Activated T-helper 2 cell treated with anti-CD3 and anti-CD28 coated beads, Interferon-gamma antibody, Interleukin-2, Interleukin-4, amounts not matched to agents 10 μg/mL and 5 μg/mL and 100 μg/mL, durations not matched to agents 14 hours and 24 hours and 36 hours (primary cell): ENCODE results near the gene SLC26A4. TPM values are rescaled to one million over a fixed set of nuclear protein-coding genes. Genes with fewer than 3 reads are reported as not detected.

Experiments used
- DNase-seq: peaks from one replicate; pipeline ENCODE4 v3.0.0; 2021; ENCODE audit warnings: low spot score
- H3K27ac Mint-ChIP-seq: one replicate; pipeline ENCODE4 v1.8.0; 2021; ENCODE audit warnings: mixed read lengths
- H3K27me3 Mint-ChIP-seq: one replicate; pipeline ENCODE4 v1.8.0; 2021; ENCODE audit warnings: low read depth, mixed read lengths
- H3K36me3 Mint-ChIP-seq: one replicate; pipeline ENCODE4 v1.8.0; 2021; ENCODE audit warnings: low read depth, mixed read lengths
- H3K4me1 Mint-ChIP-seq: one replicate; pipeline ENCODE4 v1.8.0; 2021; ENCODE audit warnings: low read depth, mixed read lengths
- H3K4me3 Mint-ChIP-seq: one replicate; pipeline ENCODE4 v1.8.0; 2021; ENCODE audit warnings: low read depth, mild to moderate bottlenecking, moderate library complexity, mixed read lengths
- H3K9me3 Mint-ChIP-seq: one replicate; pipeline ENCODE4 v1.8.0; 2021; ENCODE audit warnings: mixed read lengths
- intact Hi-C: fragments of 100-400 bp; cut with micrococcal nuclease; formaldehyde crosslinking; loops from one replicate; pipeline ENCODE4 v1.15.1; 2023
- total RNA-seq: library from RNA; stranded (reverse); gene quantifications from 2 replicates; pipeline ENCODE4 v1.2.3, GENCODE V29; 2022

The SLC26A4 gene
- total RNA-seq, 1 donor from 2014 or later = 3.6 TPM

DNA sequence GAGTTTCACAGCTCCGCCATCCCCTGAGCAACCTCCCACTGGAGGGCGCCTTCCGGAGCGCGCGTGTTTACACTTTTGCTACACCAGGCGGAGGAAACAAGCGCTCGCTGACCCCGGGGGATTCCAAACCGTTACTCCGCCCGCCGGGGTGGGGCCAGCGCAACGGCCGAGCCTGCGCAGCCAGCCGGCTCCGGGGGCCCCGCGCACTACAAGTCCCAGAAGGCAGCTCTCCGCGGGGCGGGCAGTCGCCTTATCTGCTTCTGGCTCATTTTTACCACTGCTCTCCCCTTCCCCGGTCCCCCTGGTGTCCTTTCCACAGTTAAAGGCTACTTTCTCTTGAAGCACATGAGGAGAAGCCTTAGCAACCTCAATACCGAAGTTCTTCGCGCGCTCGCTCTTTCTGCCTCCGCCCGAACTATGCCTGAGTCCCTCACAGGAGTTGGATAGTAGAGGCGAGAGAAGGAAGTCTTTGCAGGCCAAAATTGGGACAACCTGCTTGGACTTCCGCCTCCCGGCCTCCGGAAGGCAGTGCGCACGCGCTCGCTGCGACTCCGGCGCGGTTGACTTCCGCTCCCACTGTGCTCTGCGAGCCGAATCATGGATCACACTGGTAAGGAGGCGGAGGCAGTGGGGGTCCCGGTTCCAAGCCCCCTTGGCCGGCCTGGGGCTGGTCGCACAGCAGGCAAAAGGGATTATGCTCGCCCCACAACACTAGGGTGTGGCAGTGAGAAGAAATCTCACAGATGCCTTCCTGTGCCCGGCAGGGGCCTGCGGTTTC, 83.1 kb downstream of the SLC26A4 start, which contains the start of gene CBLL1:
Gene CBLL1, plus strand, starts transcription at position 576 of the 778 bp plus-strand sequence. Its CDS starts 22 bp downstream, at position 598.
- no peaks in the 10 kb centered on the region for H3K9me3 Mint-ChIP-seq
- peak within 1 kb of the TSS; percentile 100 for H3K27ac Mint-ChIP-seq
- H3K4me3 Mint-ChIP-seq = peak within 1 kb of the TSS; percentile 96
- H3K36me3 Mint-ChIP-seq = peaks cover 20% of the 10 kb centered on the region
- peaks cover 4% of the 10 kb centered on the region for H3K27me3 Mint-ChIP-seq
- peak; percentile 98 for DNase-seq
- intact Hi-C loops = loop anchor here (1.0 to 5.0 kb wide), 8 partner anchors 72 to 575 kb away; partner anchors contain the start of genes BCAP29, COG5, DLD and DUS4L
- H3K4me1 Mint-ChIP-seq = peaks cover 33% of the 10 kb centered on the region

DNA sequence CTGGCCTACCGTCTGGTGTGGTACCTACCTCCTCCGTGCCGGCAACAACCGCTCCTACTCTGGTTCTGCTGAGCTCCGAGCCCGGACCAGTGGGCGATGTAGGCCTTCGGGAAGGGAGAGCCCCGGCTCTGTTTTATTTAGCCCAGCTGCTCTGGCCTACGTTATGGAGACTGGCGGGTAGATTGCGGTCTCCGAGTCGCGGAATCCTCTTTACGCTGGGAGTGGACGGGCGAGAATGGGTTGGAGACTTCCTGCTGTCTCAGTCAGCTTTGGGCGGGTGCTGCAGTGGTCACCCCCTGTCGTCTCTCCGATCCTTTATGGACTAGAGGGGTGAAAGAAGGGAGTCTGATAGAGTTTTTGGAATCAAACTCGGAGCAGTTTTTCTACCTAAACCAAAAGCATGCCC, 83.7 kb downstream of the SLC26A4 start:
- H3K9me3 Mint-ChIP-seq = no peaks in the 10 kb centered on the region
- intact Hi-C loops = loop anchor here (1.0 to 5.0 kb wide), 3 partner anchors 162 to 576 kb away; partner anchors contain the start of genes BCAP29, COG5 and DUS4L
- no peak for DNase-seq
- H3K27me3 Mint-ChIP-seq = peaks cover 3% of the 10 kb centered on the region
- peaks cover 33% of the 10 kb centered on the region for H3K4me1 Mint-ChIP-seq
- peak overlapping the region; percentile 96 for H3K4me3 Mint-ChIP-seq
- peaks cover 24% of the 10 kb centered on the region for H3K36me3 Mint-ChIP-seq
- peak overlapping the region; percentile 100 for H3K27ac Mint-ChIP-seq

DNA sequence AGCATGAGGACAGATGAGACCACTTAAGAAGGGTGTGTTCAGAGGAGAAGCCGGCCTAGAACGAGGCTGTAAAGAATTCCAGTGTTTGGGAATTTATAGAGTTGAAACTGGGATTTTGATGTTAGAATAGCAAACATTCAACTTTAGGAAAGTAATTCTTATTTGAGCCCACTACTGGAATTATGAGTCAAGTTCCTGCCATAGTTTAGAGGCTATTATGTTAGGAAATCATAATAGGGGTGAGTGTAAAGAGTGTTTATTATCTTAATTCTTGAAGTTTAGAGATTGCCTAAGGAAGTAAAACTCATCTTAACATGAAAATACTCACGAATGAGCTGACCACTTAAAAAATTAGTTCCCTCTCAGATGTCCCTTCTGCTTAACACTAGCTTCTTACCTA, 85.4 kb downstream of the SLC26A4 start:
- no peak for DNase-seq
- H3K36me3 Mint-ChIP-seq = peaks cover 34% of the 10 kb centered on the region
- H3K27me3 Mint-ChIP-seq = no peaks in the 10 kb centered on the region
- peak overlapping the region; percentile 96 for H3K4me3 Mint-ChIP-seq
- no peaks in the 10 kb centered on the region for H3K9me3 Mint-ChIP-seq
- intact Hi-C loops = no loop called here
- H3K27ac Mint-ChIP-seq = no peak overlapping the region
- peaks cover 33% of the 10 kb centered on the region for H3K4me1 Mint-ChIP-seq

DNA sequence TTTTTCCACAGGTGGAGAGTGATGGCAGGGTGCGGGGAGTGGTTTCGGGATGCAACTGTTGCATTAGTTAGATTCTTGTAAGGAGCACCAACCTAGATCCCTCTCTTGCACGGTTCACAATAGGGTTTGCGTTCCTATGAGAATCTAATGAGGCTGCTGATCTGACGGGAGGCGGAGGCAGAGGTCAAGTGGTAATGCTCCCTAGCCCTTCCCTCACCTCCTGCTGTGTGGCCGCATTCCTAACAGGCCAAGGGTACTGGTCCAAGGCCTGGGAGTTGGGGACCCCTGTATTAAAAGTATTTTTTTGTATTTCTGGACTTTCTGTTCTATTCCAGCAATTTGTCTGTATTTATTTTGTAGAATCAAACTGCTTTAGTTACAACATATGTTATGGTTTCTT, 90.5 kb downstream of the SLC26A4 start:
- DNase-seq = no peak
- Mint-ChIP-seq H3K4me3 (no peak overlapping the region), H3K9me3 (no peaks in the 10 kb centered on the region), H3K27me3 (no peaks in the 10 kb centered on the region), H3K36me3 (peaks cover 64% of the 10 kb centered on the region), H3K4me1 (peaks cover 18% of the 10 kb centered on the region), H3K27ac (no peak overlapping the region)
- intact Hi-C loops = no loop called here

DNA sequence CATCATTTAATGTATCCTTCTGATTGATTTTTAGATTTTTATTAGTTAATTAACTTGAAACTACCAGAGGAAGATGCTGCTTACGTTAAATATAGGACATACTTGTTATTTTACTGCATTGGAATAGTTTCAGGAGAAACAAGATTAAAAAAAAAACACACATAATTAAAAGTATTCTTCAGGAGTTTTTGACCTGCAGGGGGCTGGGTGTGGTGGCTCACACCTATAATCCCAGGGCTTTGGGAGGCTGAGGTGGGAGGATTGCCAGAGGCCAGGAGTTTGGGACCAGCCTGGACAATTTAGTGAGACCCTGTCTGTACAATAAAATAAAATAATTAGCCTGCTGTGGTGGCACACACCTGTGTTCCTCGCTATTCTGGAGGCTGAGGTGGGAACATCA, 94.0 kb downstream of the SLC26A4 start:
- DNase-seq = no peak
- intact Hi-C loops = no loop called here
- Mint-ChIP-seq H3K27ac (no peak overlapping the region), H3K27me3 (no peaks in the 10 kb centered on the region), H3K4me3 (no peak overlapping the region), H3K36me3 (peaks cover 75% of the 10 kb centered on the region), H3K9me3 (no peaks in the 10 kb centered on the region), H3K4me1 (peaks cover 8% of the 10 kb centered on the region)

DNA sequence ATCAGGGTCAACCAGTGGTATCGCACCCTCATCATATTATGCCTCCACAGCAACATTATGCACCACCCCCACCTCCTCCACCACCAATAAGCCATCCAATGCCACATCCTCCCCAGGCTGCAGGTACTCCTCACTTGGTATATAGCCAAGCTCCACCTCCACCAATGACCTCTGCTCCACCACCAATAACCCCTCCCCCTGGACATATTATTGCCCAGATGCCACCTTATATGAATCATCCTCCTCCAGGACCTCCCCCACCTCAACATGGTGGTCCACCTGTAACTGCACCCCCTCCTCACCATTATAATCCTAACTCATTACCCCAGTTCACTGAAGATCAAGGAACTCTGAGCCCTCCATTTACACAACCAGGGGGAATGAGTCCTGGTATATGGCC, 98.0 kb downstream of the SLC26A4 start:
- no peak overlapping the region for H3K4me3 Mint-ChIP-seq
- H3K27me3 Mint-ChIP-seq = no peaks in the 10 kb centered on the region
- no peak overlapping the region for H3K27ac Mint-ChIP-seq
- H3K9me3 Mint-ChIP-seq = no peaks in the 10 kb centered on the region
- peaks cover 3% of the 10 kb centered on the region for H3K4me1 Mint-ChIP-seq
- DNase-seq = no peak
- H3K36me3 Mint-ChIP-seq = peaks cover 58% of the 10 kb centered on the region
- intact Hi-C loops = no loop called here

DNA sequence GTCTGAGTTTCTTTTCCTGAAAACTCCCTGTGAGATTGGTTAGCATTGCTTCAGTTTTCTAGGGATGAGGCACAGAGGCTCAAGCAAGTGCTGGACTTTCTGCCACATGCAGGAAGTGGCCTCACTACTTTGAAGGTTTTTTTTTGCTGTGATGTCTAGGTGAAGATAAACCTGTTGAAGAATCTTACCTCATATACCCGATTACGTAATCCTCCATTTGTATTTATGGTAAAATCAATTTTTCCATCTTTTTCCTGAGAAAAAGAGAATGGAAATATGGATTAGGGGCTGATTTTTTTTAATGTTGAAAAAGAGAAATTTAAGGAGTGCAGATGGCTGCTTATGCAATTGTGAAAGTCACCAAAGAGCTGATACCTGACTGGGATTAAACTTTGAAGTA, 106.8 kb downstream of the SLC26A4 start:
- no peak overlapping the region for H3K27ac Mint-ChIP-seq
- H3K36me3 Mint-ChIP-seq = no peaks in the 10 kb centered on the region
- H3K4me1 Mint-ChIP-seq = peaks cover 13% of the 10 kb centered on the region
- H3K4me3 Mint-ChIP-seq = no peak overlapping the region
- H3K27me3 Mint-ChIP-seq = no peaks in the 10 kb centered on the region
- intact Hi-C loops = no loop called here
- DNase-seq = no peak
- no peaks in the 10 kb centered on the region for H3K9me3 Mint-ChIP-seq

Other genes with a start within 250 kb of the SLC26A4 start
- not detected in 2 replicates for gene GPR22, start 190.8 kb upstream of the SLC26A4 start, total RNA-seq
- gene COG5, start 96.9 kb upstream of the SLC26A4 start, total RNA-seq = 35.2 and 36.0 TPM in 2 replicates
- 10.8 and 12.8 TPM in 2 replicates for gene DUS4L, start 96.9 kb upstream of the SLC26A4 start, total RNA-seq
- 46.6 and 52.0 TPM in 2 replicates for gene BCAP29, start 80.6 kb upstream of the SLC26A4 start, total RNA-seq
- gene CBLL1, start 83.3 kb downstream of the SLC26A4 start, total RNA-seq = 39.1 and 43.7 TPM in 2 replicates
- gene SLC26A3, start 142.4 kb downstream of the SLC26A4 start, total RNA-seq = not detected in 2 replicates
- gene DLD, start 230.4 kb downstream of the SLC26A4 start, total RNA-seq = 104 and 108 TPM in 2 replicates